H9 (cell line): ENCODE data around the gene CCDC91. TPM values are rescaled to one million over a fixed set of nuclear protein-coding genes. Genes with fewer than 3 reads are reported as not detected.

Experiments
- DNase-seq: peaks from one replicate; pipeline ENCODE4 v3.0.0-alpha.2; 2017
- H2AFZ ChIP-seq: one replicate; pipeline ENCODE4 v1.6.1; 2013; ENCODE audit warnings: mild to moderate bottlenecking, low read length, control low read depth, moderate library complexity
- H2AK5ac ChIP-seq: 2 replicates; pipeline ENCODE4 v1.6.1; 2013; ENCODE audit warnings: low read length, control low read depth, mixed read lengths; ENCODE audit not compliant: insufficient read length
- H2BK120ac ChIP-seq: one replicate; pipeline ENCODE4 v1.6.1; 2013; ENCODE audit warnings: low read depth, mild to moderate bottlenecking, low read length, control low read depth, inconsistent platforms; ENCODE audit not compliant: poor library complexity, severe bottlenecking
- H2BK12ac ChIP-seq: 2 replicates; pipeline ENCODE4 v1.6.1; 2013; ENCODE audit warnings: low read length, control low read depth, mixed read lengths, low read depth; ENCODE audit not compliant: insufficient read length
- H2BK15ac ChIP-seq: 2 replicates; pipeline ENCODE4 v1.6.1; 2013; ENCODE audit warnings: low read depth, low read length, control low read depth
- H2BK20ac ChIP-seq: one replicate; pipeline ENCODE4 v1.6.1; 2013; ENCODE audit warnings: low read depth, mild to moderate bottlenecking, low read length, control low read depth, inconsistent platforms; ENCODE audit not compliant: poor library complexity, severe bottlenecking
- H2BK5ac ChIP-seq: 2 replicates; pipeline ENCODE4 v1.6.1; 2013; ENCODE audit warnings: low read length, control low read depth, mixed read lengths; ENCODE audit not compliant: insufficient read length
- H3K14ac ChIP-seq: 2 replicates; pipeline ENCODE4 v1.6.1; 2013; ENCODE audit warnings: low read length, control low read depth; ENCODE audit not compliant: insufficient read depth
- H3K18ac ChIP-seq: 2 replicates; pipeline ENCODE4 v1.6.1; 2013; ENCODE audit warnings: low read depth, mild to moderate bottlenecking, mixed read lengths, low read length, control low read depth; ENCODE audit not compliant: insufficient read length
- H3K23ac ChIP-seq: 2 replicates; pipeline ENCODE4 v1.6.1; 2013; ENCODE audit warnings: low read length, control low read depth, mixed read lengths, low read depth; ENCODE audit not compliant: insufficient read length
- H3K23me2 ChIP-seq: 2 replicates; pipeline ENCODE4 v1.6.1; 2013; ENCODE audit warnings: low read depth, mild to moderate bottlenecking, mixed read lengths, low read length, control low read depth; ENCODE audit not compliant: insufficient read length, poor library complexity, severe bottlenecking
- H3K27ac ChIP-seq: 2 replicates; pipeline ENCODE4 v1.5.1; 2013; ENCODE audit warnings: low read length, control low read depth, mixed read lengths, low read depth; ENCODE audit not compliant: insufficient read length
- H3K27me3 ChIP-seq: 2 replicates; pipeline ENCODE4 v1.6.1; 2013; ENCODE audit warnings: low read length, control low read depth, inconsistent platforms; ENCODE audit not compliant: insufficient read depth
- H3K4ac ChIP-seq: 2 replicates; pipeline ENCODE4 v1.6.1; 2013; ENCODE audit warnings: low read depth, mild to moderate bottlenecking, control low read depth, inconsistent platforms, low read length, moderate library complexity
- H3K4me1 ChIP-seq: 2 replicates; pipeline ENCODE4 v1.6.1; 2013; ENCODE audit warnings: low read length, control low read depth, inconsistent platforms; ENCODE audit not compliant: insufficient read depth
- H3K4me2 ChIP-seq: 2 replicates; pipeline ENCODE4 v1.6.1; 2013; ENCODE audit warnings: low read length, control low read depth, mixed read lengths; ENCODE audit not compliant: insufficient read length, insufficient read depth
- H3K56ac ChIP-seq: 2 replicates; pipeline ENCODE4 v1.6.1; 2013; ENCODE audit warnings: low read depth, mild to moderate bottlenecking, mixed read lengths, low read length, control low read depth; ENCODE audit not compliant: insufficient read length
- H3K79me1 ChIP-seq: 2 replicates; pipeline ENCODE4 v1.6.1; 2013; ENCODE audit warnings: low read depth, mild to moderate bottlenecking, moderate library complexity, low read length, control low read depth, inconsistent platforms; ENCODE audit not compliant: insufficient read depth, poor library complexity, severe bottlenecking
- H3K79me2 ChIP-seq: 2 replicates; pipeline ENCODE4 v1.6.1; 2013; ENCODE audit warnings: low read length, control low read depth, inconsistent platforms; ENCODE audit not compliant: insufficient read depth
- H3K9ac ChIP-seq: 2 replicates; pipeline ENCODE4 v1.6.1; 2013; ENCODE audit warnings: low read length, control low read depth, mixed read lengths; ENCODE audit not compliant: insufficient read length; ENCODE audit errors: extremely low read depth
- H3K9me3 ChIP-seq: one replicate; pipeline ENCODE4 v1.6.1; 2013; ENCODE audit warnings: low read depth, low read length, inconsistent platforms; ENCODE audit not compliant: control insufficient read depth
- H3T11ph ChIP-seq: one replicate; pipeline ENCODE4 v1.6.1; 2013; ENCODE audit warnings: mild to moderate bottlenecking, low read length, control low read depth, inconsistent platforms
- H4K20me1 ChIP-seq: one replicate; pipeline ENCODE4 v1.6.1; 2013; ENCODE audit not compliant: control insufficient read depth, insufficient read length, insufficient read depth
- H4K5ac ChIP-seq: 2 replicates; pipeline ENCODE4 v1.6.1; 2013; ENCODE audit warnings: low read depth, mild to moderate bottlenecking, mixed read lengths, low read length, control low read depth; ENCODE audit not compliant: insufficient read length
- H4K8ac ChIP-seq: replicated peaks from 2 replicates; pipeline ENCODE4 v1.6.1; 2013; ENCODE audit warnings: low read length, control low read depth, mixed read lengths, low read depth; ENCODE audit not compliant: insufficient read length
- H4K91ac ChIP-seq: 2 replicates; pipeline ENCODE4 v1.6.1; 2013; ENCODE audit warnings: low read depth, mild to moderate bottlenecking, moderate library complexity, mixed read lengths, low read length, control low read depth; ENCODE audit not compliant: insufficient read length
- H3K27ac Mint-ChIP-seq, 3 experiments: 2 replicates in 2 of 3; 3 replicates in 1 of 3; pipeline ENCODE4 v1.8.0; 2020 to 2021; ENCODE audit warnings: mixed read lengths in 3 of 3, mild to moderate bottlenecking in 1 of 3, moderate library complexity in 1 of 3
- H3K27me3 Mint-ChIP-seq: 2 replicates; pipeline ENCODE4 v1.8.0; 2021; ENCODE audit warnings: low read depth, mild to moderate bottlenecking, moderate library complexity, mixed read lengths
- H3K36me3 Mint-ChIP-seq, 3 experiments: 2 replicates in 2 of 3; 3 replicates in 1 of 3; pipeline ENCODE4 v1.8.0; 2020 to 2021; ENCODE audit warnings: low read depth in 3 of 3, mixed read lengths in 3 of 3; ENCODE audit not compliant: insufficient read depth in 1 of 3
- H3K4me1 Mint-ChIP-seq, 2 experiments: 2 replicates each; pipeline ENCODE4 v1.8.0; 2020; ENCODE audit warnings: mixed read lengths in 2 of 2
- H3K4me3 Mint-ChIP-seq, 2 experiments: 2 replicates in 1 of 2; 3 replicates in 1 of 2; pipeline ENCODE4 v1.8.0; 2020 to 2021; ENCODE audit warnings: mild to moderate bottlenecking in 2 of 2, mixed read lengths in 2 of 2, moderate library complexity in 1 of 2
- H3K9me3 Mint-ChIP-seq, 2 experiments: 2 replicates in 1 of 2; 3 replicates in 1 of 2; pipeline ENCODE4 v1.8.0; 2020; ENCODE audit warnings: mild to moderate bottlenecking in 2 of 2, mixed read lengths in 2 of 2, moderate library complexity in 1 of 2
- WGBS: extraction: QIAGEN DNeasy Blood & Tissue Kit; methylation state at CpG from one replicate; pipeline ENCODE4 v1.1.7; 2013; ENCODE audit warnings: missing lambda C conversion rate, low lambda C conversion rate, mixed read lengths; ENCODE audit not compliant: insufficient read length; ENCODE audit errors: extremely low coverage; 5-methylcytosine and 5-hydroxymethylcytosine counted together
- total RNA-seq: library from RNA; stranded (reverse); gene quantifications from 2 replicates; pipeline ENCODE4 v1.2.1, GENCODE V29; 2021
- TF ChIP-seq, protein P1 (sequence below): fragments of 200-600 bp; sonication (generic); conservative IDR thresholded peaks from 3 replicates; pipeline ENCODE4 v1.8.0; 2021; ENCODE audit warnings: antibody characterized with exemption, mild to moderate bottlenecking

Gene CCDC91
- total RNA-seq, 1 experiment from 2014 or later = 22.7 TPM

DNA sequence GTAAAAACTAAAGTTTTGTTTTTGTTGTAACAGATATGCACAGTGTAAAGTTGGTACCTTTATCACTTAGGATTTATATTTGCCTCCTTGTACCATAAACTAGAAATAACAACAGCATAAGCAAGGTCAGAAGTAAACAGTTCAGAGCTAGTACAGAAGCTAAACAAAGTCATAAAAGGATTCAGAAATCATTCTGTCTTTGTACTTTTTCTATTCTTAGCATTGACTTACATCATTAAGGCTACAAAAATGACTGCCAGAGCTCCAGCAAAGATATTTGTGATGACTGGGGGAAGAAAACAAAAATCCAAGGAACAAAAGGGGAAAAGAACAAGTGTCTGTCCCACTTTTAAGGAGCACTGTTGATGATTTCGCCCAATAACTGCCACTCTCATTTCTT lies 347.2 kb downstream of the CCDC91 start:
- Mint-ChIP-seq H3K4me3 (no peak overlapping the region), H3K4me1 (peaks cover 6 to 9% of the 10 kb centered on the region in 2 experiments; a peak in 3 of 4 replicates), H3K27me3 (no peaks in the 10 kb centered on the region), H3K27ac (no peak overlapping the region), H3K9me3 (peaks cover 0 to 5% of the 10 kb centered on the region in 2 experiments; a peak in 3 of 5 replicates), H3K36me3 (peaks cover 2 to 4% (median 4%) of the 10 kb centered on the region in 3 experiments; a peak in 2 of 7 replicates)
- Histone ChIP-seq H3K4me1 (no peaks in the 10 kb centered on the region), H3K27me3 (no peaks in the 10 kb centered on the region), H2AK5ac (no peak overlapping the region), H4K91ac (no peak overlapping the region), H3T11ph (no peak overlapping the region), H2BK12ac (no peak overlapping the region), H4K20me1 (no peaks in the 10 kb centered on the region), H2BK20ac (no peak overlapping the region), H2BK15ac (no peak overlapping the region), H3K27ac (no peak overlapping the region), H3K18ac (no peak overlapping the region), H3K23me2 (no peaks in the 10 kb centered on the region), H2BK120ac (no peak overlapping the region), H4K8ac (no peak overlapping the region), H2AFZ (no peak overlapping the region), H3K79me1 (no peaks in the 10 kb centered on the region), H3K4me2 (no peak overlapping the region), H3K56ac (no peak overlapping the region), H2BK5ac (no peak overlapping the region), H3K4ac (no peak overlapping the region), H3K9me3 (no peaks in the 10 kb centered on the region), H3K23ac (no peak overlapping the region), H3K9ac (no peak overlapping the region), H4K5ac (no peak overlapping the region), H3K79me2 (no peaks in the 10 kb centered on the region), H3K14ac (no peak overlapping the region)
- TF ChIP-seq, protein P1, sequence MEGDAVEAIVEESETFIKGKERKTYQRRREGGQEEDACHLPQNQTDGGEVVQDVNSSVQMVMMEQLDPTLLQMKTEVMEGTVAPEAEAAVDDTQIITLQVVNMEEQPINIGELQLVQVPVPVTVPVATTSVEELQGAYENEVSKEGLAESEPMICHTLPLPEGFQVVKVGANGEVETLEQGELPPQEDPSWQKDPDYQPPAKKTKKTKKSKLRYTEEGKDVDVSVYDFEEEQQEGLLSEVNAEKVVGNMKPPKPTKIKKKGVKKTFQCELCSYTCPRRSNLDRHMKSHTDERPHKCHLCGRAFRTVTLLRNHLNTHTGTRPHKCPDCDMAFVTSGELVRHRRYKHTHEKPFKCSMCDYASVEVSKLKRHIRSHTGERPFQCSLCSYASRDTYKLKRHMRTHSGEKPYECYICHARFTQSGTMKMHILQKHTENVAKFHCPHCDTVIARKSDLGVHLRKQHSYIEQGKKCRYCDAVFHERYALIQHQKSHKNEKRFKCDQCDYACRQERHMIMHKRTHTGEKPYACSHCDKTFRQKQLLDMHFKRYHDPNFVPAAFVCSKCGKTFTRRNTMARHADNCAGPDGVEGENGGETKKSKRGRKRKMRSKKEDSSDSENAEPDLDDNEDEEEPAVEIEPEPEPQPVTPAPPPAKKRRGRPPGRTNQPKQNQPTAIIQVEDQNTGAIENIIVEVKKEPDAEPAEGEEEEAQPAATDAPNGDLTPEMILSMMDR = no peak
- no peak for DNase-seq
- no CpG with 5 or more reads among the region's 1 CpG for WGBS
